Panc1 (cell line): ENCODE measurements around the gene ZBTB11.
"Not testable (repeated sequence)": the region's sequence is repeated elsewhere in the genome, so short reads cannot be mapped to it uniquely, and the experiment has no call there.

Source experiments
- CTCF ChIP-seq: fragments of 450-650 bp; IDR thresholded peaks from 2 replicates; pipeline ENCODE4 v1.5.1; 2017; ENCODE audit warnings: mild to moderate bottlenecking
- POLR2AphosphoS5 ChIP-seq: IDR thresholded peaks from 2 replicates; pipeline ENCODE4 v1.6.1; 2012; ENCODE audit warnings: mild to moderate bottlenecking, low read depth, low read length, moderate library complexity
- REST ChIP-seq, 2 experiments: IDR thresholded peaks; 2 replicates each; pipeline ENCODE4 v1.6.1; 2011 to 2012; ENCODE audit warnings: low read depth in 2 of 2, control low read depth in 1 of 2, low read length in 1 of 2, mild to moderate bottlenecking in 1 of 2, moderate library complexity in 1 of 2; ENCODE audit not compliant: insufficient read depth in 1 of 2

- TF ChIP-seq CTCF; REST (IDR thresholded peaks at IDR 0.05; ENCODE audit: insufficient read depth in 1 of 2, low read depth in 2 of 2, low read length in 1 of 2); POLR2AphosphoS5: not testable (repeated sequence)
Measured at GRCh38 chr3:101694836-101695235, 17.9 kb upstream of the ZBTB11 start.
